Panc1 (cell line): ENCODE results near the gene TRPV5.

Experiments used
- POLR2AphosphoS5 ChIP-seq: IDR thresholded peaks from 2 replicates; pipeline ENCODE4 v1.6.1; 2012; ENCODE audit warnings: mild to moderate bottlenecking, low read depth, low read length, moderate library complexity
- SIN3A ChIP-seq: IDR thresholded peaks from 2 replicates; pipeline ENCODE4 v1.6.1; 2012; ENCODE audit warnings: low read depth, mild to moderate bottlenecking, low read length, moderate library complexity, borderline replicate concordance; ENCODE audit not compliant: insufficient read depth
- TF ChIP-seq, protein P1 (sequence below): fragments of 450-650 bp; IDR thresholded peaks from 2 replicates; pipeline ENCODE4 v1.5.1; 2017; ENCODE audit warnings: mild to moderate bottlenecking

DNA sequence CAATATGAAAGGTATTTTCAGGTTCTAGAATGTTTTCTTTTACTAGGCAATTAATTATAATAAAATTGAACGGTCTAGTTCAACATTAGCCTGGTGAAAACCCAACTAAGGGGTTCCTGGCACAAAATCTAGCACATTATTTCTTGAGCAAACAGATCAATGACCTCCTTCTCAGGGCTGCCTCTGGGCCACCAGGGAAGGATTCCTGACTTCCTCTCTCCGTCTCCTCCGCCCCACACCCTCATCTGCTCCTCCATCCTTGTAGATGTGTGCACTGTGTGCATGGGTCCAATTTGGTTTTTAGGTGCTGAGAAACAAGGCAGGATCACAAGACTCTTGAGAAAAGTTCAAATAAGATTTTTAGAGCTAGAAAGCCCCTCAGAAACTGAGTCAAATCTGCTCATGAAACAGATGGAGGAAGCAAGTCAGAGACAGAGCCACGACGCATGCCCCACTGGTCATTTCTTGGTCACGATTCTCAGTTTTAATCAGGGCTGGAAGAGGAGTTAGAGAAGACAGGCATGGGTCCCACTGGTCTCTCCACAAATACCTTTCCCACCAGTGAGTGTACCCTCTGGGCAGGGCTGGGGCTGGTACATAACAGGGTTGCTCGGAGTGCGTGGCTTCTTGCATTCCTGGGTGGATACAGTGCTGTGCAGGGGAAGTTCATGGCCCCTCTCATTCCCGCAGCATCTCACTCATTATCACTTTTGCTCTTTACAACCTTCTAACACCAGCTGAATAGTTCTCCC, 51.8 kb downstream of the TRPV5 start:
- TF ChIP-seq, protein P1, sequence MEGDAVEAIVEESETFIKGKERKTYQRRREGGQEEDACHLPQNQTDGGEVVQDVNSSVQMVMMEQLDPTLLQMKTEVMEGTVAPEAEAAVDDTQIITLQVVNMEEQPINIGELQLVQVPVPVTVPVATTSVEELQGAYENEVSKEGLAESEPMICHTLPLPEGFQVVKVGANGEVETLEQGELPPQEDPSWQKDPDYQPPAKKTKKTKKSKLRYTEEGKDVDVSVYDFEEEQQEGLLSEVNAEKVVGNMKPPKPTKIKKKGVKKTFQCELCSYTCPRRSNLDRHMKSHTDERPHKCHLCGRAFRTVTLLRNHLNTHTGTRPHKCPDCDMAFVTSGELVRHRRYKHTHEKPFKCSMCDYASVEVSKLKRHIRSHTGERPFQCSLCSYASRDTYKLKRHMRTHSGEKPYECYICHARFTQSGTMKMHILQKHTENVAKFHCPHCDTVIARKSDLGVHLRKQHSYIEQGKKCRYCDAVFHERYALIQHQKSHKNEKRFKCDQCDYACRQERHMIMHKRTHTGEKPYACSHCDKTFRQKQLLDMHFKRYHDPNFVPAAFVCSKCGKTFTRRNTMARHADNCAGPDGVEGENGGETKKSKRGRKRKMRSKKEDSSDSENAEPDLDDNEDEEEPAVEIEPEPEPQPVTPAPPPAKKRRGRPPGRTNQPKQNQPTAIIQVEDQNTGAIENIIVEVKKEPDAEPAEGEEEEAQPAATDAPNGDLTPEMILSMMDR, result no peak
- TF ChIP-seq POLR2AphosphoS5 (no peak), SIN3A (no peak)
